K562 (cell line): ENCODE results near the gene MALSU1. TPM values are rescaled to one million over a fixed set of nuclear protein-coding genes. Genes with fewer than 3 reads are reported as not detected.

Source experiments
- BRF2 ChIP-seq: IDR thresholded peaks from 3 replicates; pipeline ENCODE4 v1.6.1; 2011; ENCODE audit warnings: borderline replicate concordance, mild to moderate bottlenecking; ENCODE audit not compliant: insufficient read length, insufficient read depth
- CBX1 ChIP-seq: sonication (generic); IDR thresholded peaks from 2 replicates; pipeline ENCODE4 v1.6.1; 2016; ENCODE audit warnings: antibody characterized with exemption, low read depth, mild to moderate bottlenecking
- CUX1 ChIP-seq: fragments of 200-800 bp; sonication (Bioruptor generic); IDR thresholded peaks from 2 replicates; pipeline ENCODE4 v1.6.1; 2016; ENCODE audit warnings: missing genetic modification characterization, missing compliant biosample characterization
- EGR1 ChIP-seq: fragments of 450-650 bp; conservative IDR thresholded peaks from 2 replicates; pipeline ENCODE4 v1.6.1; 2017; ENCODE audit warnings: mild to moderate bottlenecking
- ELK3 ChIP-seq: fragments of 450-650 bp; formaldehyde crosslinking; IDR thresholded peaks from 2 replicates; pipeline ENCODE4 v1.4.0; 2020; ENCODE audit warnings: mild to moderate bottlenecking
- EP400 ChIP-seq: fragments of 450-650 bp; IDR thresholded peaks from 2 replicates; pipeline ENCODE4 v1.6.1; 2017; ENCODE audit warnings: antibody characterized with exemption, mild to moderate bottlenecking, moderate library complexity
- MEIS2 ChIP-seq: fragments of 450-650 bp; IDR thresholded peaks from 2 replicates; pipeline ENCODE4 v1.6.1; 2014; ENCODE audit warnings: mild to moderate bottlenecking; ENCODE audit not compliant: partially characterized antibody
- NCOA4 ChIP-seq: fragments of 450-650 bp; IDR thresholded peaks from 2 replicates; pipeline ENCODE4 v1.6.1; 2018; ENCODE audit warnings: mild to moderate bottlenecking; ENCODE audit not compliant: partially characterized antibody
- RB1 ChIP-seq: fragments of 450-650 bp; IDR thresholded peaks from 2 replicates; pipeline ENCODE4 v1.6.1; 2017; ENCODE audit warnings: low read depth, mild to moderate bottlenecking
- RBBP5 ChIP-seq: fragments of 200-600 bp; sonication (generic); IDR thresholded peaks from 2 replicates; pipeline ENCODE4 v1.6.1; 2012; ENCODE audit warnings: borderline replicate concordance, mild to moderate bottlenecking, low read length, control low read depth, inconsistent platforms; ENCODE audit not compliant: insufficient read depth, poor library complexity, severe bottlenecking
- SIRT6 ChIP-seq: IDR thresholded peaks from one replicate; pipeline ENCODE4 v1.6.1; 2012; ENCODE audit warnings: low read depth, mild to moderate bottlenecking, control low read depth, inconsistent platforms, low read length, moderate library complexity
- SP2 ChIP-seq: IDR thresholded peaks from 2 replicates; pipeline ENCODE4 v1.6.1; 2011; ENCODE audit warnings: mild to moderate bottlenecking, low read depth, low read length, moderate library complexity; ENCODE audit not compliant: poor library complexity, severe bottlenecking; ENCODE audit errors: extremely low read depth
- TCF7 ChIP-seq: sonication (generic); IDR thresholded peaks from 2 replicates; pipeline ENCODE4 v1.6.1; 2016; ENCODE audit warnings: antibody characterized with exemption, borderline replicate concordance
- TOE1 ChIP-seq, 2 experiments: fragments of 450-650 bp in 1 of 2; sonication (generic) in 1 of 2; formaldehyde crosslinking in 1 of 2; IDR thresholded peaks; 2 replicates each; pipeline versions ENCODE4 v1.7.1 to v1.8.0; 2016 to 2022; ENCODE audit warnings: borderline replicate concordance in 2 of 2, mild to moderate bottlenecking in 2 of 2, antibody characterized with exemption in 1 of 2, inconsistent platforms in 1 of 2, low read depth in 1 of 2, missing genetic modification reagents in 1 of 2, moderate library complexity in 1 of 2
- XRCC4 ChIP-seq: IDR thresholded peaks from one replicate; pipeline ENCODE4 v1.6.1; 2011; ENCODE audit not compliant: insufficient read depth, insufficient read length; ENCODE audit errors: extremely low read depth
- ZNF143 ChIP-seq: sonication (generic); formaldehyde crosslinking; IDR thresholded peaks from 2 replicates; pipeline ENCODE4 v1.9.0; 2022; ENCODE audit warnings: mild to moderate bottlenecking, missing genetic modification reagents
- ZNF212 ChIP-seq: fragments of 450-650 bp; formaldehyde crosslinking; IDR thresholded peaks from 2 replicates; pipeline ENCODE4 v1.4.0; 2020; ENCODE audit warnings: mild to moderate bottlenecking
- ZNF3 ChIP-seq: fragments of 250-450 bp; sonication (Bioruptor Pico); IDR thresholded peaks from 2 replicates; pipeline ENCODE4 v1.5.0; 2021; ENCODE audit warnings: mild to moderate bottlenecking, moderate library complexity
- ZNF354B ChIP-seq: fragments of 250-450 bp; sonication (Bioruptor Pico); IDR thresholded peaks from 2 replicates; pipeline ENCODE4 v1.4.0; 2020
- polyA plus RNA-seq, 8 experiments: library from polyadenylated mRNA; depleted of rRNA in 4 of 8; stranded (reverse) in 5 of 8; unstranded in 3 of 8; fragments of >200 nt; fragmentation: Nextera tagmentation in 2 of 8; fragmentation: Illumina TruSeq in 1 of 8; extraction: Ambion mirVana in 2 of 8; extraction: Trizol in 1 of 8; gene quantifications; 2 replicates each; pipeline versions ENCODE4 v1.2.1 to v1.2.3, GENCODE V29; 2011 to 2014; ENCODE audit warnings: inconsistent platforms in 1 of 8, missing spikeins in 1 of 8
- total RNA-seq, 7 experiments: library from RNA; depleted of rRNA in 6 of 7; stranded (reverse); fragments of >200 nt in 6 of 7; fragmentation: Illumina TruSeq in 2 of 7; extraction: Trizol in 2 of 7; gene quantifications; 2 replicates each; pipeline versions ENCODE4 v1.2.1 to v1.2.3, GENCODE V29; 2011 to 2021; ENCODE audit warnings: low replicate concordance in 1 of 7
- TF ChIP-seq, protein P1 (sequence below): fragments of 450-650 bp; formaldehyde crosslinking; IDR thresholded peaks from 2 replicates; pipeline ENCODE4 v1.4.0; 2020; ENCODE audit warnings: mild to moderate bottlenecking, moderate library complexity

MALSU1 gene
- total and polyA plus RNA-seq, 9 of the 15 experiments (the other 6 are each of a cell fraction or from before 2014, with no cell fraction given): 12.3 to 308 (median 81.2) TPM

- no peak for TF ChIP-seq SP2
- no peak for TF ChIP-seq CUX1 (CRISPR knock-in tag)
- TF ChIP-seq SIRT6: no peak
- TF ChIP-seq ZNF3 (CRISPR knock-in tag): no peak
- peak; percentile 44 for TF ChIP-seq EGR1
- TF ChIP-seq EP400: peak; percentile 51
- TF ChIP-seq TOE1 (IDR thresholded peaks at IDR 0.05; ENCODE audit: borderline replicate concordance): peak; percentile 40; the same call in 1 of the 2 replicates
- TF ChIP-seq TOE1 (CRISPR knock-in tag; IDR thresholded peaks at IDR 0.05; ENCODE audit: borderline replicate concordance, low read depth): no peak
- TF ChIP-seq ZNF354B: no peak
- no peak for TF ChIP-seq BRF2
- TF ChIP-seq TCF7: no peak
- TF ChIP-seq MEIS2: peak; percentile 97
- no peak for TF ChIP-seq ELK3
- TF ChIP-seq, protein P1, sequence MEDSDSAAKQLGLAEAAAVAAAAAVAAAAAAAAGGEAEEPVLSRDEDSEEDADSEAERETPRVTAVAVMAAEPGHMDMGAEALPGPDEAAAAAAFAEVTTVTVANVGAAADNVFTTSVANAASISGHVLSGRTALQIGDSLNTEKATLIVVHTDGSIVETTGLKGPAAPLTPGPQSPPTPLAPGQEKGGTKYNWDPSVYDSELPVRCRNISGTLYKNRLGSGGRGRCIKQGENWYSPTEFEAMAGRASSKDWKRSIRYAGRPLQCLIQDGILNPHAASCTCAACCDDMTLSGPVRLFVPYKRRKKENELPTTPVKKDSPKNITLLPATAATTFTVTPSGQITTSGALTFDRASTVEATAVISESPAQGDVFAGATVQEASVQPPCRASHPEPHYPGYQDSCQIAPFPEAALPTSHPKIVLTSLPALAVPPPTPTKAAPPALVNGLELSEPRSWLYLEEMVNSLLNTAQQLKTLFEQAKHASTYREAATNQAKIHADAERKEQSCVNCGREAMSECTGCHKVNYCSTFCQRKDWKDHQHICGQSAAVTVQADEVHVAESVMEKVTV (CRISPR knock-in tag): peak; percentile 67
- TF ChIP-seq ZNF143 (CRISPR knock-in tag): no peak
- TF ChIP-seq RB1: no peak
- TF ChIP-seq RBBP5: no peak
- TF ChIP-seq CBX1: no peak
- no peak for TF ChIP-seq XRCC4
- no peak for TF ChIP-seq ZNF212 (CRISPR knock-in tag)
- no peak for TF ChIP-seq NCOA4
Observed at GRCh38 chr7:23273141-23273599, 26.0 kb upstream of the MALSU1 start (continued).
